Ascending aorta (tissue), 2 donors: ENCODE data around the gene PIEZO1. TPM values are rescaled to one million over a fixed set of nuclear protein-coding genes. Genes with fewer than 3 reads are reported as not detected.
"Not testable (repeated sequence)": the region's sequence is repeated elsewhere in the genome, so short reads cannot be mapped to it uniquely, and the experiment has no call there.

Experiments
- DNase-seq, 2 donors: peaks; one replicate each; pipeline ENCODE4 v3.0.0-alpha.2; 2019; ENCODE audit warnings: low spot score in 2 of 2
- H3K27ac ChIP-seq, 2 donors: fragments of 200-600 bp; sonication (generic); one replicate each; pipeline ENCODE4 v1.5.1; 2016 to 2017; ENCODE audit warnings: mild to moderate bottlenecking in 1 of 2
- H3K27me3 ChIP-seq: fragments of 200-600 bp; sonication (generic); one replicate; pipeline ENCODE4 v1.5.1; 2017
- H3K36me3 ChIP-seq, 2 donors: fragments of 200-600 bp; sonication (generic); one replicate each; pipeline ENCODE4 v1.5.1; 2016
- H3K4me1 ChIP-seq, 2 donors: fragments of 200-600 bp; sonication (generic); one replicate each; pipeline ENCODE4 v1.5.1; 2016 to 2017; ENCODE audit warnings: mild to moderate bottlenecking in 1 of 2
- H3K4me3 ChIP-seq, 2 donors: fragments of 200-600 bp; sonication (generic); one replicate each; pipeline ENCODE4 v1.5.1; 2016 to 2017; ENCODE audit warnings: mild to moderate bottlenecking in 1 of 2
- H3K9me3 ChIP-seq, 2 donors: fragments of 200-600 bp; sonication (generic); one replicate each; pipeline ENCODE4 v1.5.1; 2016
- intact Hi-C: fragments of 100-400 bp; cut with DNase I; formaldehyde crosslinking; loops from one replicate; pipeline ENCODE4 v1.15.1; 2023
- total RNA-seq: library from RNA; depleted of rRNA; stranded (reverse); fragments of >200 nt; gene quantifications from one replicate; pipeline ENCODE4 v1.1.0, GENCODE V29; 2016
- TF ChIP-seq, protein P1 (sequence below), 3 experiments: fragments of 200-600 bp in 2 of 3; fragments of 450-650 bp in 1 of 3; sonication (generic) in 2 of 3; IDR thresholded peaks; one replicate each; pipeline ENCODE4 v1.5.1; 2016 to 2019; ENCODE audit warnings: antibody characterized with exemption in 3 of 3, mild to moderate bottlenecking in 1 of 3, moderate library complexity in 1 of 3

Gene PIEZO1
- total RNA-seq, 1 donor from 2014 or later: 428 TPM

DNA sequence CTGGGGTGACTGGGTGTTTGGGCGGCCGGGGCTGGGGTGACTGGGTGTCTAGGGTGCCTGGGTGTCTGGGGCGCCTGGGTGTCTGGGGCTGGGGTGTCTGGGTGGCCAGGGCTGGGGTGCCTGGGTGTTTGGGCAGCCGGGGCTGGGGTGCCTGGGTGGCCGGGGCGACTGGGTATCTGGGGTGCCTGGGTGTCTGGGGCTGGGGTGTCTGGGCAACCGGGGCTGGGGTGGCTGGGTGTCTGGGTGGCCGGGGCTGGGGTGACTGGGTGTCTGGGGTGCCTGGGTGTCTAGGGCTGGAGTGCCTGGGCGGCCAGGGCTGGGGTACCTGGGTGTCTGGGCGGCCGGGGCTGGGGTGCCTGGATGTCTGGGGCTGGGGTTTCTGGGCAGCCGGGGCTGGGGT is 40.1 kb upstream of the PIEZO1 start:
- DNase-seq: no peak
- Histone ChIP-seq H3K27ac (no peak overlapping the region), H3K36me3 (peaks cover 25 to 62% of the 10 kb centered on the region in 2 donors), H3K9me3 (no peaks in the 10 kb centered on the region), H3K4me1 (no peaks in the 10 kb centered on the region), H3K27me3 (no peaks in the 10 kb centered on the region), H3K4me3 (no peak overlapping the region)
- intact Hi-C loops: no loop called here
- TF ChIP-seq, protein P1, sequence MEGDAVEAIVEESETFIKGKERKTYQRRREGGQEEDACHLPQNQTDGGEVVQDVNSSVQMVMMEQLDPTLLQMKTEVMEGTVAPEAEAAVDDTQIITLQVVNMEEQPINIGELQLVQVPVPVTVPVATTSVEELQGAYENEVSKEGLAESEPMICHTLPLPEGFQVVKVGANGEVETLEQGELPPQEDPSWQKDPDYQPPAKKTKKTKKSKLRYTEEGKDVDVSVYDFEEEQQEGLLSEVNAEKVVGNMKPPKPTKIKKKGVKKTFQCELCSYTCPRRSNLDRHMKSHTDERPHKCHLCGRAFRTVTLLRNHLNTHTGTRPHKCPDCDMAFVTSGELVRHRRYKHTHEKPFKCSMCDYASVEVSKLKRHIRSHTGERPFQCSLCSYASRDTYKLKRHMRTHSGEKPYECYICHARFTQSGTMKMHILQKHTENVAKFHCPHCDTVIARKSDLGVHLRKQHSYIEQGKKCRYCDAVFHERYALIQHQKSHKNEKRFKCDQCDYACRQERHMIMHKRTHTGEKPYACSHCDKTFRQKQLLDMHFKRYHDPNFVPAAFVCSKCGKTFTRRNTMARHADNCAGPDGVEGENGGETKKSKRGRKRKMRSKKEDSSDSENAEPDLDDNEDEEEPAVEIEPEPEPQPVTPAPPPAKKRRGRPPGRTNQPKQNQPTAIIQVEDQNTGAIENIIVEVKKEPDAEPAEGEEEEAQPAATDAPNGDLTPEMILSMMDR (IDR thresholded peaks at IDR 0.05): no peak

DNA sequence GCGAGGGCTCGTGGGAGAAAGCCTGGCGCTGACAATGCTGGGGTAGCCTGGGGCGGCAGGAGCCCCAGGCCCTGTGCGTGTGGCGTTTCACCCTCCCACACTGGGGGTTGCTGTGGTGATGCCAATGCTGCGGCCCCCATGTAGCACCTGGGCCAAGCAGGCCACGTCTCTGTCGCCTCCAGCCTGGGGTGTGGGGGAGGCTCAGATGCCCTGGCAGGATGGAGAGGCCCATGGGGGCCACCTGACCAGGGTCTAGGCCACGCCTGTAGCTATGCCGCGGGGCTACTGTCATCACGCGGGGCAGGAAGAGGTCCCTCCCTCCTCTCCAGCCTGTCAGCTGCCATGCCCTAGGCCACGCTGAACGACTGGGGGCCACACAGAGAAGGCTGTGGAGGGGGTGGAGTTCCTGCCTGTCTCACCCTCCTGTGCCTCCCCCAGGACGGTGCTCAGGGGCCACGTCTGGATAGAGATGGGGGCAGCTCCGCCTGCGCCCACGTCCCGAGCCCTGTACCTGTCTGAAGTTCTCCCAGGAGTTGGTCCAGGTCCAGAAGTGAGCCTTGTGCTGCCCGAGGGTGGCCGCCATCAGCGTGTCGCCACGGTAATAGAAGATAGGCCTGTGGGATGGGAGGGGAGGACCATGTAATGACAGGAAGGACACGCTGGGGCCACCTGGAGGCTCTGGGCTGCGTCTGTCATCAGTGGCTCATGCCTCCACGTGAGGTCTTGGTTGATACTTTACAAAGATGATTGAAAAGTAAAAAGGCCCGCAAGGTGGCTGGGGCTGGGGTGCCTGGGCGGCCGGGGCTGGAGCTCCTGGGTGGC is 39.4 kb upstream of the PIEZO1 start:
- Histone ChIP-seq H3K9me3 (no peaks in the 10 kb centered on the region), H3K36me3 (peaks cover 25 to 59% of the 10 kb centered on the region in 2 donors), H3K27ac (no peak overlapping the region), H3K4me3 (no peak overlapping the region), H3K4me1 (no peaks in the 10 kb centered on the region), H3K27me3 (no peaks in the 10 kb centered on the region)
- TF ChIP-seq, protein P1 (IDR thresholded peaks at IDR 0.05): no peak
- DNase-seq: no peak
- intact Hi-C loops: no loop called here

DNA sequence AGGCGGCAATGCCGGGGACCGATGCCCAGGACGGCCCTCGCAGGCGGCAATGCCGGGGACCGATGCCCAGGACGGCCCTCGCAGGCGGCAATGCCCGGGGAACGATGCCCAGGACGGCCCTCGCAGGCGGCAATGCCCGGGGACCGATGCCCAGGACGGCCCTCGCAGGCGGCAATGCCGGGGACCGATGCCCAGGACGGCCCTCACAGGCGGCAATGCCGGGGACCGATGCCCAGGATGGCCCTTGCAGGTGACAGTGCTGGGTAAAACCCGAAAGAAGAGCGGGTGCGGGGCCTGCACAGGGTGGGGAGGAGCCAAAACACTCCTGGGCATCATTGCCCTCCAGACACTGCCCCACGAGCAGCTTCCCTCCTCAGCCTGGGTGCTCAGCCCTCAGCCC is 38.6 kb upstream of the PIEZO1 start:
- H3K36me3 ChIP-seq: peaks cover 24 to 51% of the 10 kb centered on the region in 2 donors
- H3K4me3 ChIP-seq, DNase-seq, H3K4me1 ChIP-seq, H3K27me3 ChIP-seq, H3K27ac ChIP-seq, intact Hi-C loops, H3K9me3 ChIP-seq: not testable (repeated sequence)

DNA sequence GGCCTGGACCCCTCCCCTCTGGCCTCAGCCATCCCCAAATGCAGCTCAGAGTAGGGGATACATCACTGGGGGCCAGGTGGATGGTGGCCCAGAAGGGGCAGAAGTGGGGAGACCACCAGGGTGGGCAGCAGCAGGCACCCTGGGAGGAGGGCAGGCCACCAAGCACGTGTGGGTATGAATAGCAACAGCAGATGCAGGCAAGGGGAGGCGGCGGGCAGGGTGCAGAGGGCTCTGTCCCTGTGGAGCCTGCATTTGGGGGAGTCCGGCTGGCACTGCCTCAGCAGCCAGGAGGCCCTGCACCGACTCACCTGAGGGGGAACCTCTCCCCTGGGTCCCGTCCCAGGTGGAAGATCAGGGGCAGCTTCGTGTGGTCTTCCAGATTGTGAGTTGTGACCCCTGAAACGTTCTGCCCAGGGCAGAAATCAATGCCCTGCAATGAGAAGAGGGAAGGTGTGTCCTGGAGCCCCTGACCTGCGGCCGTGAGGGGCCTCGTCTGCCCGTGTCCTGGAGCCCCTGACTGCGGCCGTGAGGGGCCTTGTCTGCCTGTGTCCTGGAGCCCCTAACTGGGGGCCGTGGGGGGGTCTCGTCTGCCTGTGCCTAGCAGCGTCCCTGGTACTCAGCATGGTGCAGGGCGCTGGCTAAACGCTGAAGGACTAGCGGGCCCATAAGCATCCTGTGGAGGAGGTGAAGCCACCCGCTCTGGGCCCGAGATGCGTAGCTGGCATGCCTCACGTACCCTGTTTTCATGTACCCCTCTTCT is 37.4 kb upstream of the PIEZO1 start:
- Histone ChIP-seq H3K27ac (no peak overlapping the region), H3K36me3 (peaks cover 19 to 40% of the 10 kb centered on the region in 2 donors), H3K4me1 (no peaks in the 10 kb centered on the region), H3K4me3 (no peak overlapping the region), H3K9me3 (no peaks in the 10 kb centered on the region), H3K27me3 (no peaks in the 10 kb centered on the region)
- intact Hi-C loops: no loop called here
- TF ChIP-seq, protein P1 (IDR thresholded peaks at IDR 0.05): no peak
- no peak for DNase-seq

DNA sequence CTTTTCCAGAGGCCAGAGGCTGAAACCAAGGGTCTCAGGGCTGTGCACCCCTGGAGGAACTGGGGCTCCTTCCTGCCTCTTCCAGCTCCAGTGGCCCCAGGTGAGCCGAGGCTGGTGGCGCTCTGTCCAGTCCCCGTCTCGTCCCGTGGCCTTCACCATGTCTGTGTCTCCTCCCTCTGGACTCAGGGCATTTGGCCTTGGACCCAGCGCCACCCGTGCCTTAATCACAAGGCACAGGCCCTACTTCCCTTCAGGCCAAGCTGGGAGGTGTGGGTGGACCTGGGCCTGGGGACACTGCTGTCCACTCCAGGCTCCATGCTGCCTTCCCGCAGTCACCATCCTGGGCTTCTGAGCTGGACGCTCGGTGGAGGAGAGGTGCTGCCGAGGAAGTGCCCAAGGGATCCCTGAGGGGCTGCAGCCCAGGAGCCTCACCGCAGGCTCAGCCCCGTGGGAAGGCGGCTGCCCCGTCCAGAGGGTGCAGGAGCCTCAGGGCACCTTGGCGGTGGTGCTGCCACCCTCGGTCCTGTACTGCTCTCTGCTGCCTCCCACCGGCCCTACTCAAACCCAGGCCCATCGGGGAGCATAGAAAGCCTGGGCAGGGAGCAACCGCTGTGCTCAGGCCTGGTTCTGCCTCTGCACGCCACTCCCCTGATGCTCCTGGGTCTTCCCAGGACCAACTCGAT is 36.3 kb upstream of the PIEZO1 start:
- no peaks in the 10 kb centered on the region for H3K27me3 ChIP-seq
- no peaks in the 10 kb centered on the region for H3K4me1 ChIP-seq
- H3K27ac ChIP-seq: no peak overlapping the region
- no peak overlapping the region for H3K4me3 ChIP-seq
- peaks cover 19 to 40% of the 10 kb centered on the region in 2 donors for H3K36me3 ChIP-seq
- intact Hi-C loops: no loop called here
- no peak for DNase-seq
- TF ChIP-seq, protein P1 (IDR thresholded peaks at IDR 0.05): no peak
- no peaks in the 10 kb centered on the region for H3K9me3 ChIP-seq
